Fibroblast of lung (primary cell): Measurements from ENCODE around the gene BCKDHB. TPM values are rescaled to one million over a fixed set of nuclear protein-coding genes. Genes with fewer than 3 reads are reported as not detected.

Experiments
- DNase-seq, 2 donors: peaks; one replicate each; pipeline versions ENCODE4 v3.0.0 to v3.0.0-alpha.2; 2010; ENCODE audit warnings: low read depth in 2 of 2
- H2AFZ ChIP-seq: 2 replicates; pipeline ENCODE4 v1.5.1; 2012; ENCODE audit warnings: low read length, control low read depth, inconsistent platforms
- H3K27ac ChIP-seq: 2 replicates; pipeline ENCODE4 v1.5.1; 2011; ENCODE audit warnings: low read length, control low read depth; ENCODE audit not compliant: insufficient read depth
- H3K27me3 ChIP-seq: 2 replicates; pipeline ENCODE4 v1.5.1; 2011; ENCODE audit warnings: mild to moderate bottlenecking, low read length; ENCODE audit not compliant: control insufficient read depth, insufficient read depth
- H3K36me3 ChIP-seq: 2 replicates; pipeline ENCODE4 v1.5.1; 2011; ENCODE audit warnings: low read length; ENCODE audit not compliant: control insufficient read depth, insufficient read depth
- H3K4me1 ChIP-seq: 2 replicates; pipeline ENCODE4 v1.5.1; 2011; ENCODE audit warnings: low read length; ENCODE audit not compliant: control insufficient read depth, insufficient read depth; ENCODE audit errors: extremely low read depth
- H3K4me2 ChIP-seq: 2 replicates; pipeline ENCODE4 v1.5.1; 2011; ENCODE audit warnings: low read length, control low read depth; ENCODE audit not compliant: insufficient read depth; ENCODE audit errors: extremely low read depth
- H3K4me3 ChIP-seq, 4 experiments: fragments of 200-600 bp in 1 of 4; sonication (generic) in 1 of 4; replicated peaks in 1 of 4; 2 replicates each; pipeline ENCODE4 v1.5.1; 2011 to 2016; ENCODE audit warnings: low read length in 4 of 4, low read depth in 3 of 4, mild to moderate bottlenecking in 3 of 4, control low read depth in 2 of 4, inconsistent platforms in 1 of 4, mixed read lengths in 1 of 4; ENCODE audit not compliant: insufficient read depth in 1 of 4; ENCODE audit errors: control extremely low read depth in 1 of 4
- H3K79me2 ChIP-seq: 2 replicates; pipeline ENCODE4 v1.5.1; 2012; ENCODE audit warnings: mild to moderate bottlenecking, low read length, inconsistent platforms; ENCODE audit not compliant: control insufficient read depth, insufficient read depth
- H3K9ac ChIP-seq: 2 replicates; pipeline ENCODE4 v1.5.1; 2011; ENCODE audit warnings: mild to moderate bottlenecking, low read length, control low read depth; ENCODE audit not compliant: insufficient read depth
- H3K9me3 ChIP-seq: 2 replicates; pipeline ENCODE4 v1.5.1; 2012; ENCODE audit warnings: low read depth, low read length; ENCODE audit not compliant: control insufficient read depth, insufficient read depth
- H4K20me1 ChIP-seq: 2 replicates; pipeline ENCODE4 v1.5.1; 2011; ENCODE audit warnings: low read length; ENCODE audit not compliant: control insufficient read depth, insufficient read depth; ENCODE audit errors: extremely low read depth
- CTCF ChIP-seq, 2 donors: IDR thresholded peaks in 1 of 2; conservative IDR thresholded peaks in 1 of 2; 1 replicate in 1 of 2; 2 replicates in 1 of 2; pipeline ENCODE4 v1.5.1; 2011 to 2012; ENCODE audit warnings: low read length in 2 of 2, control low read depth in 1 of 2, inconsistent platforms in 1 of 2, low read depth in 1 of 2, mild to moderate bottlenecking in 1 of 2
- EZH2 ChIP-seq: IDR thresholded peaks from 2 replicates; pipeline ENCODE4 v1.5.1; 2012; ENCODE audit warnings: low read length, control low read depth, mild to moderate bottlenecking; ENCODE audit errors: missing control alignments
- polyA plus RNA-seq, 2 donors: library from polyadenylated mRNA; depleted of rRNA in 1 of 2; stranded (reverse) in 1 of 2; unstranded in 1 of 2; fragments of >200 nt; gene quantifications; 2 replicates each; pipeline ENCODE4 v1.2.1, GENCODE V29; 2011 to 2012; ENCODE audit warnings: missing spikeins in 1 of 2
- total RNA-seq: library from RNA; depleted of rRNA; stranded (reverse); fragments of >200 nt; gene quantifications from 2 replicates; pipeline ENCODE4 v1.2.1, GENCODE V29; 2014

The BCKDHB gene
- total and polyA plus RNA-seq, 2 donors (not counting 1 experiment from before 2014, with no cell fraction given), result 8.3 to 16.2 TPM

- H3K4me1 ChIP-seq, result no peaks in the 10 kb centered on the region
- H3K9ac ChIP-seq, result no peak overlapping the region
- H3K4me3 ChIP-seq, result no peak overlapping the region
- TF ChIP-seq CTCF (conservative IDR thresholded peaks at IDR 0.05 in 1 of 2, IDR thresholded peaks at IDR 0.05 in 1 of 2; ENCODE audit: low read depth in 1 of 2, low read length in 2 of 2), result no peak
- TF ChIP-seq EZH2, result no peak
- no peak for DNase-seq
- H3K27me3 ChIP-seq, result no peaks in the 10 kb centered on the region
- no peaks in the 10 kb centered on the region for H4K20me1 ChIP-seq
- H3K9me3 ChIP-seq, result no peaks in the 10 kb centered on the region
- no peaks in the 10 kb centered on the region for H3K36me3 ChIP-seq
- no peak overlapping the region for H3K27ac ChIP-seq
- H3K4me2 ChIP-seq, result no peak overlapping the region
- no peak overlapping the region for H2AFZ ChIP-seq
- H3K79me2 ChIP-seq, result no peaks in the 10 kb centered on the region
Measured at GRCh38 chr6:80271074-80271473, 164.6 kb downstream of the BCKDHB start.

- Histone ChIP-seq H3K9me3 (no peaks in the 10 kb centered on the region), H3K27me3 (no peaks in the 10 kb centered on the region), H2AFZ (no peak overlapping the region), H3K36me3 (no peaks in the 10 kb centered on the region), H4K20me1 (no peaks in the 10 kb centered on the region), H3K27ac (no peak overlapping the region), H3K9ac (no peak overlapping the region), H3K4me2 (no peak overlapping the region), H3K4me1 (no peaks in the 10 kb centered on the region), H3K4me3 (no peak overlapping the region), H3K79me2 (no peaks in the 10 kb centered on the region)
- TF ChIP-seq EZH2 (no peak), CTCF (conservative IDR thresholded peaks at IDR 0.05 in 1 of 2, IDR thresholded peaks at IDR 0.05 in 1 of 2; ENCODE audit: low read depth in 1 of 2, low read length in 2 of 2) (no peak)
- DNase-seq, result no peak
Measured at GRCh38 chr6:80272988-80273387, 166.5 kb downstream of the BCKDHB start.

- Histone ChIP-seq H2AFZ (no peak overlapping the region), H3K4me1 (no peaks in the 10 kb centered on the region), H3K36me3 (no peaks in the 10 kb centered on the region), H3K9ac (no peak overlapping the region), H3K4me2 (no peak overlapping the region), H4K20me1 (no peaks in the 10 kb centered on the region), H3K27ac (no peak overlapping the region), H3K9me3 (no peaks in the 10 kb centered on the region), H3K4me3 (no peak overlapping the region), H3K27me3 (no peaks in the 10 kb centered on the region), H3K79me2 (no peaks in the 10 kb centered on the region)
- no peak for DNase-seq
- no peak for TF ChIP-seq EZH2
- TF ChIP-seq CTCF (conservative IDR thresholded peaks at IDR 0.05 in 1 of 2, IDR thresholded peaks at IDR 0.05 in 1 of 2; ENCODE audit: low read depth in 1 of 2, low read length in 2 of 2), result no peak
Measured at GRCh38 chr6:80276861-80277260, 170.4 kb downstream of the BCKDHB start.
